IPS-20b (cell line): Measurements from ENCODE around the gene DUS4L.

Experiments
- H3K27ac ChIP-seq: one replicate; pipeline ENCODE4 v1.5.1; 2013; ENCODE audit warnings: low read length
- H3K27me3 ChIP-seq: 2 replicates; pipeline ENCODE4 v1.6.1; 2013; ENCODE audit warnings: mild to moderate bottlenecking, low read length, inconsistent platforms; ENCODE audit not compliant: insufficient read depth
- H3K36me3 ChIP-seq: 2 replicates; pipeline ENCODE4 v1.6.1; 2013; ENCODE audit warnings: low read depth, mild to moderate bottlenecking, inconsistent platforms, low read length, moderate library complexity; ENCODE audit not compliant: insufficient read depth
- H3K4me1 ChIP-seq: 2 replicates; pipeline ENCODE4 v1.6.1; 2013; ENCODE audit warnings: mild to moderate bottlenecking, control low read depth, inconsistent platforms, low read length, moderate library complexity; ENCODE audit not compliant: insufficient read depth
- H3K4me3 ChIP-seq: 2 replicates; pipeline ENCODE4 v1.5.1; 2013; ENCODE audit warnings: mild to moderate bottlenecking, low read length, inconsistent platforms
- H3K9ac ChIP-seq: 2 replicates; pipeline ENCODE4 v1.6.1; 2013; ENCODE audit warnings: low read depth, mild to moderate bottlenecking, inconsistent platforms, low read length, moderate library complexity
- H3K9me3 ChIP-seq: 2 replicates; pipeline ENCODE4 v1.6.1; 2013; ENCODE audit warnings: mild to moderate bottlenecking, low read depth, low read length, inconsistent platforms; ENCODE audit not compliant: insufficient read depth

Gene DUS4L

DNA sequence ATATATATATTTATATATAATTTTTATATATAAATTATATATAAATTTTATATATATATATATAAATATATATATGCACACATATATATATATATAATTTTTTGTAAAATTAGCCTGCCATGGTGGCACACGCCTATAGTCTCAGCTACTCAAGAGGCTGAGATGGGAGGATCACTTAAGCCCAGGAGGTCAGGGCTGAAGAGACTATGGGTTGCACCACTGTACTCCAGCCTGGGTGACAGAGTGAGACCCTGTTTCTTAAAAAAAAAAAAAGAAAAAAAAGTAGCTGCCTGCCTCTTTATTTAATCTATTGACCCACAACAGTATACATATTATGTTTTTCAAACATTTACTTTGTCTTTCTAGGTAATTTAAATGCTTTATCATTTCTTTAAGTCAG lies 35.5 kb downstream of the DUS4L start:
- no peak overlapping the region for H3K9ac ChIP-seq
- H3K4me3 ChIP-seq: no peak overlapping the region
- peaks cover 6% of the 10 kb centered on the region; the same call in 1 of the 2 replicates for H3K36me3 ChIP-seq
- H3K4me1 ChIP-seq: no peaks in the 10 kb centered on the region
- H3K9me3 ChIP-seq: no peaks in the 10 kb centered on the region
- H3K27me3 ChIP-seq: no peaks in the 10 kb centered on the region
- H3K27ac ChIP-seq: no peak overlapping the region

DNA sequence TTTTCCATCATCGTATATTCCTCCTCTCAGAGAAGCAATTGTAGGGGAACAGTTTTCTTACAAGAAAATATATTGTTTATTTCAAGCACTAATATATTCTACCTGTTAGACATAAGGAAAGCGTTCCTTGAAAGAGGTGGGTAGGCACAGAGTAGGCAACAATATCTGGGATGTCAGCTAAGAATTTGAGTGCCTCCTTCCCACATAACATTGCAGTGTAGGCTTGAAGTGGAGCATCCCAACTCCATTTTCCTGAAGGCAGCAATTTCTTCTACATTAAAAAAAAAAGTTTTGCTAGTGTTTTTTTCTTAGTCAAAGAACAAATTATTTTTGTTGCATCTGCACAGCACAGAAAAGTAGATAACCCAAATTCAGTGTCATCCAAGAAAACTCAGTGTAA lies 37.0 kb downstream of the DUS4L start:
- H3K9me3 ChIP-seq: no peaks in the 10 kb centered on the region
- H3K9ac ChIP-seq: no peak overlapping the region
- H3K27ac ChIP-seq: no peak overlapping the region
- no peaks in the 10 kb centered on the region for H3K4me1 ChIP-seq
- H3K27me3 ChIP-seq: no peaks in the 10 kb centered on the region
- no peak overlapping the region for H3K4me3 ChIP-seq
- H3K36me3 ChIP-seq: peaks cover 6% of the 10 kb centered on the region; the same call in 1 of the 2 replicates

DNA sequence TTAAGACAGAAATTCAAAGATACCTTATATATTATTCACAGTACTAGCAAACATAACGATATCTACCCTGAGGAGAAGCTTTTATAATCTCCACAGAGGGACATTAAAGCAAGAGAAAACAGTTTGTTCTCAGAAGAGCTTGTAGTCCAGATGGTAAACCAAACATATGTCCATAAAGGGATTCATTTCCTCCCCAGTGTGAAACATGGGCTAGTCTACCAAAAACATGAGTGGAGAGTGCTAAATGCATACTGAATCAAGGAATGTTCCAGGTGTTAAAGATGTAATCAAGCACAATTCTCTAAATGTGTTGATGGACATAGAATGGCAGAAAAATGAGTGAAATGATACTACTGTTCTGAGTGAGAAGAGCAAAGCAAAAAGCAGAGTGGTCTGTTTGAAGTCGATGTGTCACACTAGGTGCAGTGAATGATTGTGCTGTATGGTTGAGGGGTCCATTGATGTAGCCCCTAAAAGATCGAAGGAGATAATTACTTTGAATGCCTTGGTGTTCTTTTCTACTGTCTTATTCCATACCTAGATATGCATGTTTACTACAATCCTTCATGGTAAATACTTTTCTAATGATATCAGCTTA lies 41.5 kb downstream of the DUS4L start:
- no peaks in the 10 kb centered on the region for H3K27me3 ChIP-seq
- H3K9ac ChIP-seq: no peak overlapping the region
- no peaks in the 10 kb centered on the region for H3K4me1 ChIP-seq
- no peak overlapping the region for H3K4me3 ChIP-seq
- H3K9me3 ChIP-seq: no peaks in the 10 kb centered on the region
- peaks cover 6% of the 10 kb centered on the region; the same call in 1 of the 2 replicates for H3K36me3 ChIP-seq
- H3K27ac ChIP-seq: no peak overlapping the region

DNA sequence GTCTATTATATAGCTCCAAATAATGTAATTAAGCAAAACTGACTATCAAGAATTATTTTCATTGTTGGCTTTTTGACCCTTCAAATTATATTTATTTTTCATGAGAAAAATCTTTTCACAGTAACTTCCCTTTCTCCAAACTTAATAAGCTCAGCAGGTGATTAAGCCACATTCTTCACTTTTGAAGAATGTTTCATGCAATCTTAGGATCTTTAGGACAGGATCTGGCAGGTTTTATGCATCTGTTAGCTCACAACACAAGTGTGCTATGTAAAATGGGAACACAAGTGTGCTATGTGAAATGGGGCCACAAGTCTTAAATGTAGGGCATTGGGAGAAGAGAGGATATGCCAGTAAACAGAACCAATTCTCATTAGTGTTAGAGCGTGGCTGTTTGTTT lies 42.5 kb downstream of the DUS4L start:
- Histone ChIP-seq H3K4me3 (no peak overlapping the region), H3K27me3 (no peaks in the 10 kb centered on the region), H3K27ac (no peak overlapping the region), H3K9me3 (no peaks in the 10 kb centered on the region), H3K4me1 (no peaks in the 10 kb centered on the region), H3K9ac (no peak overlapping the region), H3K36me3 (peaks cover 6% of the 10 kb centered on the region; the same call in 1 of the 2 replicates)

DNA sequence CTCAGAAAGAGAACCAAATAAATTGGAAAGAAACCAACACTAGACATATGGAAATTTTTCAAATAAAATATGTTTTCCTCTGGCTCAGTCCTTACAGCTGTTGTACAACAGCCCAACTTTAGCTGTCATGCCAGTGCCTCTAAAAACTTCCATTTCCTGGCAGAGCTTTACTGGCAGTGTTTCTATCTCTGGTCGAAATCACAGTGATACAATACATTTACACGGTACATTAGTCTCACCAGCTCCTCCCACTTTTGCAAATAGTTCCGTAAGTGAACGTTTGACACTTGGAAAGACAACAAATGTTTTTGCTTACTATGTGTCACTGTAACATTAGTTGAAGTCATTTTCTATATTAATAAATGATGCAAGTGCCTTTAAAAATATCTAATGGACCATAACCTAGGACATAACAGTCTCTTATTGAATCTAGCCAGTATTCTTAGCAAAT lies 46.1 kb downstream of the DUS4L start:
- no peak overlapping the region for H3K9ac ChIP-seq
- no peak overlapping the region for H3K27ac ChIP-seq
- no peaks in the 10 kb centered on the region for H3K27me3 ChIP-seq
- no peaks in the 10 kb centered on the region for H3K9me3 ChIP-seq
- no peak overlapping the region for H3K4me3 ChIP-seq
- peaks cover 13% of the 10 kb centered on the region; the same call in 1 of the 2 replicates for H3K36me3 ChIP-seq
- H3K4me1 ChIP-seq: no peaks in the 10 kb centered on the region

DNA sequence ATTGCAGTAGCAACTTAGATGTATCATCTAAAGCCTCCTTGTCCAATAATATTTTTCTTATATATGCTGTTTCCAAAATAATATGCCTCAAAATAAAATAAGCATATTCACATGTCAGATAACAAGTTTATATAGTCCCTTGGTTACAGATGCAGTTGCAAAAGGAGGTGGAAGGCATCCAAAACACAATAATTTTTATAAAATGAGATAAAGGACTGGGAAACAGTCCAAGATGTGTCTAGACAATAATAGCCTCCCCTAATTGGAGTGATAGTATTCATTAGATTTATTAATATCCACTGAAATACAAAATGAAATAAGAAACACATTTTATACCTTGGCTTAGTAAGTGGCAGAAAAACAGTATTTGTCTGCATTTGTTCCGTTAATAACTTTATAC lies 46.6 kb downstream of the DUS4L start:
- Histone ChIP-seq H3K27ac (no peak overlapping the region), H3K4me1 (no peaks in the 10 kb centered on the region), H3K9ac (no peak overlapping the region), H3K36me3 (peaks cover 13% of the 10 kb centered on the region; the same call in 1 of the 2 replicates), H3K4me3 (no peak overlapping the region), H3K27me3 (no peaks in the 10 kb centered on the region), H3K9me3 (no peaks in the 10 kb centered on the region)

DNA sequence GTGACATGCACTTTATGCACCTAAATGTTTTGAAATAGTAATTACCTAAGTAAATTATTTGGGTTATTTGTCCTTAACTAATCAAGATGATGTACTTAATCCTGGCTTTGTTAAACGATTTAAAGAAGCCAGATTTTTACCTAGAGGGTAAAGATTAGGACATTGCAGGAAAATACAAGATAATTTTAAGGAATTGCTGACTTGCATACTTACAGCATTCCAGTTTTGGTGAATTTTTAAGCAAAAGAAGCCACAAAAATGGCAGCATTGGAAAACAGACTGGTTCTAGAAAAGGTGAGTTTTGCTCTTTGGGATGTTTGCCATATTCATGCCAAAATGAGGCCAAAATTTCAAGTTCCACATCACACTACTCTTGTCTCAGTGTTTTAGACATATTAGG lies 49.7 kb downstream of the DUS4L start:
- Histone ChIP-seq H3K9ac (no peak overlapping the region), H3K36me3 (peaks cover 13% of the 10 kb centered on the region; the same call in 1 of the 2 replicates), H3K27ac (no peak overlapping the region), H3K4me3 (no peak overlapping the region), H3K9me3 (no peaks in the 10 kb centered on the region), H3K27me3 (no peaks in the 10 kb centered on the region), H3K4me1 (no peaks in the 10 kb centered on the region)

DNA sequence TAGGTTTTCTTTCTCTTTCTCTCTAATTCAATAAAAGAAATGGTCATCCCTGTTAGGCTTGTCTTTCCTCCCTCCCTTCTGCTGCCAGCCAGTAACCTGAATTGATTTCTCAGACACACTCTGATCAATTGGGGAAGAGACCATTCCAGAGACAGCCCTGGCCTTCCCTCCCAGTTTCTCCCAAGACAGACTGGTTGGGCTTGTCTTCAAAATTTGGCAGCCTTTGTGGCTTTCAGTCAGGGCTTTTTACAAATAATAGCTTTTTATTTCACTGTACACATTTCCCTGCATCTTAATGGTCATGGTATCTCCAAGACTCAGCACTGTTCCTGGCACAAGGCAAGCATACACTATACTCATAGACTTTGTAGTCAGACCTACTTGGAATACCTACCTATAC lies 50.2 kb downstream of the DUS4L start:
- Histone ChIP-seq H3K4me3 (no peak overlapping the region), H3K27me3 (no peaks in the 10 kb centered on the region), H3K36me3 (peaks cover 13% of the 10 kb centered on the region; the same call in 1 of the 2 replicates), H3K9me3 (no peaks in the 10 kb centered on the region), H3K27ac (no peak overlapping the region), H3K4me1 (no peaks in the 10 kb centered on the region), H3K9ac (no peak overlapping the region)

DNA sequence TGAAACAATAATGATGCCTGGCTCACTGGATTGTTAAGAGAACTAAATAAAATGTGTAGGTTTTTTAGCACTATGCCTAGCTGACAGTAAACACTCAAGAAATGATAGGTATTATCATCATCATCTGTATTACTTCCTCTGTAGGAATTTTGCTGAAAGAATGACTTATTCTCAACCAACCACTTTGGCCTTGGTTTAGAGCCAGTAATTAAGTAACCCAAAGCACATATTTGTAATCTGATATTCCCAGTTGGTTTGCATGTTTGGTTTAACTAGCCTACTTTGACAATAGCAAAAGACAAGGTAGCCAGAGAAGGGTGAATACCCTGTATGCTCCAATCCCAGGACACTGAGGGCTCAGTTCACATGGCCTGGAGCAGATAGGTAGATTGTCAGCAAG lies 50.7 kb downstream of the DUS4L start:
- no peaks in the 10 kb centered on the region for H3K4me1 ChIP-seq
- no peaks in the 10 kb centered on the region for H3K9me3 ChIP-seq
- H3K4me3 ChIP-seq: no peak overlapping the region
- no peaks in the 10 kb centered on the region for H3K27me3 ChIP-seq
- no peak overlapping the region for H3K27ac ChIP-seq
- peaks cover 13% of the 10 kb centered on the region; the same call in 1 of the 2 replicates for H3K36me3 ChIP-seq
- no peak overlapping the region for H3K9ac ChIP-seq

DNA sequence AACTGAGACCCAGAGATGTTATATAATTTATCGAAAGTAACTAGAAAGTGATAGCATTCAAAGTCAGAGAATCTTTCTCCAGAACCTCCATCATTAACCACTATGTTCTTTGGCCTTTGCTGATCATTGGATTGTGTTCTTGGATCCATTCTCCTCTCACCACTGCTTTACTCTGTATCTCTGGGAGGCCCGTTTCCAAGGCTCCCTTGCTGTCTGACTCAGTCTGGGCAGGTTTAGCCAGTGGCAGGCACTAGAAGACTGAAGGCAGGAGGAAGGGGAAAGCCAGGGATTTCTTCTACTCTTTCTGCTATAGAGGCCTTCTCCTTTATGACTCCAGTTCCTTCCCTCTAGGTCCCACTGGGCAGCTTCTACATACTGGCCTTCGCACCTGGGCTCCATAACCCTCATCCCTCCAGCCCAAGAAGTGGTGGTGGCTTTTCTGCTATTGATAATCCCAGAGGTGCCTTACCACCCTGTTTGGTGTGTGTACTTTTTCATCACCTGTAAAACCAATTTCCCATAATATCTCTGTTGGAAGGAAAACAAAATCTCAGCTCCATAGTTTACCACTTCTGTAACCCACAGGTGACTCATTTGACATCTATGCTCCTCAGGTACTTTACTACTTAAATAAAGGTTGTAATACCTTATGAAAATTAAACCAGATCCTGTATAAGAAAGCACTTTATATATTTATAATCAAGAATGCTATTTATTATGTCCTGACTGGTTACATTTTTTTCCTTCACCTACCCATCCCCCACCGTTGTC lies 52.3 kb downstream of the DUS4L start:
- Histone ChIP-seq H3K9me3 (no peaks in the 10 kb centered on the region), H3K4me3 (no peak overlapping the region), H3K36me3 (peaks cover 13% of the 10 kb centered on the region; the same call in 1 of the 2 replicates), H3K9ac (no peak overlapping the region), H3K27ac (no peak overlapping the region), H3K27me3 (no peaks in the 10 kb centered on the region), H3K4me1 (no peaks in the 10 kb centered on the region)

DNA sequence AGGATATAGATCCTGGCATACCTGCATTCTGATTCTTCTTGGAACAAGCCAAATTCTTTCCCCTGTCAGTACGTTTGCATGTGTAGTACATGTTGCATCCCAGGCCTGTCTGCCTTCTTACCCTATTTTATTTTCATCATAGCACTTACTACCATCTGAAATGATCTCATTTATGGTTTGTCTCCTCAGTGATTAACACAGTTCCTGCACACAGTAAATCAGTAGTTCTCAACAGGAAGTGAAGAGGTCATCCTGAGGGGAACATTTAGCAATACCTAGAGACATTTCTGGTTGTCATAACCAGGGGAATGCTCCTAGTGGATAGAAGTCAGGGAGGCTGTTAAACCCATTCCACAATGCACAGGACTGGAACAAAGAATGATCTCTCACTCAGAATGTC lies 58.7 kb downstream of the DUS4L start:
- Histone ChIP-seq H3K4me1 (no peaks in the 10 kb centered on the region), H3K9ac (no peak overlapping the region), H3K9me3 (no peaks in the 10 kb centered on the region), H3K36me3 (no peaks in the 10 kb centered on the region), H3K27ac (no peak overlapping the region), H3K27me3 (no peaks in the 10 kb centered on the region), H3K4me3 (no peak overlapping the region)

DNA sequence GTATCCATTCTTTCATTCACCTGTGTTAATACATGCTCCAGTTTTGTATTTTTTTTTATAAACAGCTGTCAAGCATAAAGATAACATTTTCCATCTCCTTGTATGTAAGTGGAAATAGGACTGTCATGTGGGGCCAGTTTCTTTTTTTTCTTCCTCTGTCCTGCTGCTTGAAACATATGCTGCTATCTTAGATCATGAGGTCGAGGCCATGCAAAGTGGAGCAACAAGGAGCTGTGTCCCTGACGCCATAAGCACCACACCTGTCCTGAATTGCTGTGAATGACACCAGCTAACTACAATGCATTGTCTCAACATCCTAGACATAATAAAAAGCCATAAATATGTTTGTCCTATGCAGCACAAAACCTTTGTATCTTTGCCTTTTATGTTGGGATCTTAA lies 59.1 kb downstream of the DUS4L start:
- Histone ChIP-seq H3K27ac (no peak overlapping the region), H3K9me3 (no peaks in the 10 kb centered on the region), H3K4me3 (no peak overlapping the region), H3K27me3 (no peaks in the 10 kb centered on the region), H3K9ac (no peak overlapping the region), H3K36me3 (no peaks in the 10 kb centered on the region), H3K4me1 (no peaks in the 10 kb centered on the region)
